GM23338 (cell line): ENCODE measurements around the gene CACUL1. TPM values are rescaled to one million over a fixed set of nuclear protein-coding genes. Genes with fewer than 3 reads are reported as not detected.
A peak's percentile ranks its signal among the peaks of the same experiment; 100 is the strongest.

Experiments
- ATAC-seq: fragments of 200-7000 bp; cut with Tn5 transposase; 3 replicates; pipeline ENCODE4 v1.9.1; 2020
- DNase-seq: peaks from one replicate; pipeline ENCODE4 v3.0.0-alpha.2; 2015; ENCODE audit warnings: low spot score
- H2AFZ ChIP-seq: fragments of 200-600 bp; sonication (generic); 2 replicates; pipeline ENCODE4 v1.8.0; 2016; ENCODE audit warnings: antibody characterized with exemption, mild to moderate bottlenecking, moderate library complexity
- H3F3A ChIP-seq: fragments of 200-600 bp; sonication (generic); replicated peaks from 2 replicates; pipeline ENCODE4 v1.8.0; 2017; ENCODE audit warnings: antibody characterized with exemption, mixed run types, low read depth
- H3K27ac ChIP-seq: fragments of 200-600 bp; sonication (generic); 2 replicates; pipeline ENCODE4 v1.6.1; 2016; ENCODE audit warnings: low read depth
- H3K27me3 ChIP-seq: fragments of 200-600 bp; sonication (generic); 2 replicates; pipeline ENCODE4 v1.8.0; 2016; ENCODE audit warnings: mild to moderate bottlenecking, mixed run types, moderate library complexity; ENCODE audit not compliant: insufficient read depth
- H3K36me3 ChIP-seq: fragments of 200-600 bp; sonication (generic); 2 replicates; pipeline ENCODE4 v1.8.0; 2016; ENCODE audit warnings: mild to moderate bottlenecking; ENCODE audit not compliant: insufficient read depth
- H3K4me1 ChIP-seq: fragments of 200-600 bp; sonication (generic); 2 replicates; pipeline ENCODE4 v1.8.0; 2016; ENCODE audit warnings: mild to moderate bottlenecking, moderate library complexity; ENCODE audit not compliant: insufficient read depth
- H3K4me2 ChIP-seq: fragments of 200-600 bp; sonication (generic); 2 replicates; pipeline ENCODE4 v1.7.1; 2017; ENCODE audit warnings: mixed run types
- H3K4me3 ChIP-seq: fragments of 200-600 bp; sonication (generic); 2 replicates; pipeline ENCODE4 v1.6.1; 2016; ENCODE audit warnings: mixed run types
- H3K79me2 ChIP-seq: fragments of 200-600 bp; sonication (generic); replicated peaks from 2 replicates; pipeline ENCODE4 v1.8.0; 2017; ENCODE audit warnings: mild to moderate bottlenecking; ENCODE audit not compliant: insufficient read depth
- H3K9me2 ChIP-seq: fragments of 200-600 bp; sonication (generic); 2 replicates; pipeline ENCODE4 v1.8.0; 2017; ENCODE audit not compliant: insufficient read depth
- H4K20me1 ChIP-seq: fragments of 200-600 bp; sonication (generic); replicated peaks from 2 replicates; pipeline ENCODE4 v1.8.0; 2017; ENCODE audit warnings: mild to moderate bottlenecking; ENCODE audit not compliant: insufficient read depth
- H3K27ac Mint-ChIP-seq: 2 replicates; pipeline ENCODE4 v1.8.0; 2020; ENCODE audit warnings: inconsistent platforms, mild to moderate bottlenecking, moderate library complexity, mixed read lengths
- H3K27me3 Mint-ChIP-seq: 3 replicates; pipeline ENCODE4 v1.8.0; 2022; ENCODE audit warnings: low read depth, mild to moderate bottlenecking, moderate library complexity, mixed read lengths, inconsistent platforms; ENCODE audit not compliant: insufficient read depth, poor library complexity
- H3K36me3 Mint-ChIP-seq: 3 replicates; pipeline ENCODE4 v1.8.0; 2021; ENCODE audit warnings: low read depth, mild to moderate bottlenecking, inconsistent platforms, moderate library complexity, mixed read lengths
- H3K4me1 Mint-ChIP-seq: 3 replicates; pipeline ENCODE4 v1.8.0; 2020; ENCODE audit warnings: mild to moderate bottlenecking, inconsistent platforms, mixed read lengths
- H3K4me3 Mint-ChIP-seq: 3 replicates; pipeline ENCODE4 v1.8.0; 2021; ENCODE audit warnings: moderate library complexity, mild to moderate bottlenecking, inconsistent platforms, mixed read lengths
- H3K9me3 Mint-ChIP-seq: 3 replicates; pipeline ENCODE4 v1.8.0; 2020; ENCODE audit warnings: moderate library complexity, mild to moderate bottlenecking, inconsistent platforms, mixed read lengths
- CREB1 ChIP-seq: fragments of 250-450 bp; sonication (Bioruptor Pico); IDR thresholded peaks from 2 replicates; pipeline ENCODE4 v1.5.0; 2020; ENCODE audit warnings: low read depth, mild to moderate bottlenecking, moderate library complexity
- CTCF ChIP-seq, 2 experiments: fragments of 200-600 bp in 1 of 2; sonication (generic) in 1 of 2; conservative IDR thresholded peaks; 2 replicates each; pipeline versions ENCODE4 v1.5.1 to v1.6.1; 2016 to 2017; ENCODE audit warnings: antibody characterized with exemption in 2 of 2, low read depth in 2 of 2, mild to moderate bottlenecking in 2 of 2, moderate library complexity in 1 of 2
- ETS1 ChIP-seq: IDR thresholded peaks from 2 replicates; pipeline ENCODE4 v1.6.1; 2016; ENCODE audit warnings: antibody characterized with exemption
- EZH2 ChIP-seq: fragments of 200-600 bp; sonication (generic); IDR thresholded peaks from one replicate; pipeline ENCODE4 v1.8.0; 2017; ENCODE audit warnings: antibody characterized with exemption, mild to moderate bottlenecking, low read depth; ENCODE audit not compliant: unreplicated experiment
- NANOG ChIP-seq: IDR thresholded peaks from 2 replicates; pipeline ENCODE4 v1.6.1; 2016; ENCODE audit warnings: antibody characterized with exemption, borderline replicate concordance
- POLR2AphosphoS5 ChIP-seq: IDR thresholded peaks from 2 replicates; pipeline ENCODE4 v1.6.1; 2016; ENCODE audit warnings: antibody characterized with exemption, low read depth
- REST ChIP-seq: IDR thresholded peaks from one replicate; pipeline ENCODE4 v1.6.1; 2018; ENCODE audit warnings: antibody characterized with exemption; ENCODE audit not compliant: unreplicated experiment
- STAT1 ChIP-seq: IDR thresholded peaks from one replicate; pipeline ENCODE4 v1.6.1; 2016; ENCODE audit warnings: antibody characterized with exemption; ENCODE audit not compliant: unreplicated experiment
- ZNF114 ChIP-seq: fragments of 250-450 bp; sonication (Bioruptor Pico); IDR thresholded peaks from 2 replicates; pipeline ENCODE4 v1.5.0; 2020; ENCODE audit warnings: mild to moderate bottlenecking, moderate library complexity
- ZNF331 ChIP-seq: fragments of 250-450 bp; sonication (Bioruptor Pico); IDR thresholded peaks from 2 replicates; pipeline ENCODE4 v1.5.0; 2020; ENCODE audit warnings: low read depth, mild to moderate bottlenecking, moderate library complexity
- ZNF462 ChIP-seq: fragments of 250-450 bp; sonication (Bioruptor Pico); IDR thresholded peaks from 2 replicates; pipeline ENCODE4 v1.5.0; 2020; ENCODE audit warnings: mild to moderate bottlenecking, moderate library complexity
- polyA plus RNA-seq: library from polyadenylated mRNA; unstranded; fragments of >200 nt; fragmentation: Nextera tagmentation; extraction: Ambion mirVana; gene quantifications from 2 replicates; pipeline ENCODE4 v1.2.1, GENCODE V29; 2016
- total RNA-seq: library from RNA; depleted of rRNA; stranded (reverse); fragments of >200 nt; shearing (Covaris generic); gene quantifications from 2 replicates; pipeline ENCODE4 v1.2.3, GENCODE V29; 2014

CACUL1 gene
- total and polyA plus RNA-seq, 2 experiments from 2014 or later, result 46.4 to 59.4 TPM

GRCh38 chr10:118753331-118754228, 1.2 kb downstream of the CACUL1 start:
- H3K27me3 Mint-ChIP-seq, result peaks cover 19% of the 10 kb centered on the region
- H3K4me3 Mint-ChIP-seq, result peak overlapping the region; percentile 98
- peak; percentile 60 for ATAC-seq

More at GRCh38 chr10:118753331-118754228, 1.2 kb downstream of the CACUL1 start:
- no peaks in the 10 kb centered on the region for H3F3A ChIP-seq
- peaks cover 7% of the 10 kb centered on the region; the same call in 1 of the 2 replicates for H3K27me3 ChIP-seq
- H3K9me2 ChIP-seq, result no peaks in the 10 kb centered on the region
- peaks cover 11% of the 10 kb centered on the region for H3K4me1 ChIP-seq
- Mint-ChIP-seq H3K9me3 (no peaks in the 10 kb centered on the region), H3K36me3 (peaks cover 9% of the 10 kb centered on the region; the same call in 1 of the 3 replicates), H3K27ac (peak overlapping the region; percentile 99), H3K4me1 (peaks cover 13% of the 10 kb centered on the region)
- peak overlapping the region; percentile 94 for H3K27ac ChIP-seq
- H3K4me3 ChIP-seq, result peak overlapping the region; percentile 70
- no peak overlapping the region for H2AFZ ChIP-seq
- DNase-seq, result no peak
- peaks cover 30% of the 10 kb centered on the region for H4K20me1 ChIP-seq
- peaks cover 58% of the 10 kb centered on the region for H3K79me2 ChIP-seq
- peak overlapping the region; percentile 91 for H3K4me2 ChIP-seq
- no peak for TF ChIP-seq CREB1
- TF ChIP-seq STAT1, result no peak
- no peak for TF ChIP-seq EZH2
- TF ChIP-seq REST, result no peak
- no peak for TF ChIP-seq ZNF114 (CRISPR knock-in tag)
- TF ChIP-seq CTCF (conservative IDR thresholded peaks at IDR 0.05; ENCODE audit: low read depth in 2 of 2), result no peak
- TF ChIP-seq ZNF331 (CRISPR knock-in tag), result no peak
- no peak for TF ChIP-seq ZNF462
- no peak for TF ChIP-seq NANOG
- no peak for TF ChIP-seq POLR2AphosphoS5
- TF ChIP-seq ETS1, result no peak
- no peaks in the 10 kb centered on the region for H3K36me3 ChIP-seq
